Pancreas (tissue), 10 donors: Measurements from ENCODE around the gene TBCK. TPM values are rescaled to one million over a fixed set of nuclear protein-coding genes. Genes with fewer than 3 reads are reported as not detected.

Source experiments
- ATAC-seq, 4 donors: fragments of 200-7000 bp; cut with Tn5 transposase; one replicate each; pipeline versions ENCODE4 v1.8.0 to v1.9.1; 2020; ENCODE audit warnings: mild to moderate bottlenecking in 4 of 4, moderate library complexity in 4 of 4
- DNase-seq, 6 donors: peaks; one replicate each; pipeline ENCODE4 v3.0.0-alpha.2; 2020
- FAIRE-seq: peaks from 2 replicates; lab custom pipeline; 2012; peaks lifted over from hg19 to GRCh38; lab: Jason Lieb, UNC
- H3K27ac ChIP-seq, 4 donors: fragments of 200-600 bp; sonication (generic); 1 replicate in 3 of 4; 2 replicates in 1 of 4; pipeline versions ENCODE4 v1.5.0 to v1.8.0; 2020
- H3K27me3 ChIP-seq, 4 donors: fragments of 200-600 bp; one replicate each; pipeline ENCODE4 v1.8.0; 2021
- H3K36me3 ChIP-seq, 3 donors: fragments of 200-600 bp; sonication (generic) in 1 of 3; one replicate each; pipeline versions ENCODE4 v1.5.0 to v1.8.0; 2020 to 2021
- H3K4me1 ChIP-seq, 3 donors: fragments of 200-600 bp; one replicate each; pipeline ENCODE4 v1.8.0; 2021
- H3K4me3 ChIP-seq, 4 donors: fragments of 200-600 bp; sonication (generic) in 2 of 4; one replicate each; pipeline versions ENCODE4 v1.5.0 to v1.8.0; 2020 to 2021
- H3K9me3 ChIP-seq, 4 donors: fragments of 200-600 bp; one replicate each; pipeline ENCODE4 v1.8.0; 2021
- CTCF ChIP-seq, 4 donors: fragments of 200-600 bp; sonication (generic) in 3 of 4; IDR thresholded peaks; one replicate each; pipeline versions ENCODE4 v1.5.0 to v1.8.0; 2021; ENCODE audit warnings: antibody characterized with exemption in 4 of 4
- WGBS, 2 donors: extraction: QIAGEN DNeasy Blood & Tissue Kit; methylation state at CpG; one replicate each; pipeline ENCODE4 v1.1.7; 2013; 5-methylcytosine and 5-hydroxymethylcytosine counted together
- intact Hi-C, 3 donors: fragments of 100-400 bp; cut with DNase I; formaldehyde crosslinking; loops; one replicate each; pipeline versions ENCODE4 v1.11.1 to v1.14.2; 2022
- polyA plus RNA-seq, 2 donors: library from polyadenylated mRNA; stranded (reverse); fragments of 200-250 nt; gene quantifications; one replicate each; pipeline ENCODE4 v1.2.3, GENCODE V29; 2013
- total RNA-seq, 6 donors: library from RNA; stranded (reverse); fragmentation: NEBNext Ultra II Directional in 4 of 6; extraction: Animal tissue kit (Norgen Biotek cat#: 25700) in 4 of 6; gene quantifications; one replicate each; pipeline versions ENCODE4 v1.2.1 to v1.2.4, GENCODE V29; 2021 to 2023
- donor health status: healthy with polysubstance abuse.
- donor health status: DM: no; HTN: no; CAD: no; lungs with moderate emphysema.
- donor health status: DM: no; HTN: no; CAD: no.
- donor health status: control.
- donor health status: control.
- donor health status: Bipolar disorder and iron deficiency.
- donor health status: DM: yes; HTN: yes; CAD: no.
- donor health status: DM: no; HTN: no; CAD: no.
- donor health status: DM: no; HTN: no; CAD: no.
- donor health status: DM: yes; HTN: yes; CAD: no.

Gene TBCK
- total and polyA plus RNA-seq, 8 donors = 5.3 to 35.1 (median 12.5) TPM

- WGBS, 2 donors = 45 to 49% methylated on average over 3 of the region's 3 CpGs
- intact Hi-C loops = no loop called here
- Histone ChIP-seq H3K4me3 (no peak overlapping the region), H3K27me3 (no peaks in the 10 kb centered on the region), H3K36me3 (no peaks in the 10 kb centered on the region), H3K4me1 (peaks cover 0 to 1% (median 0%) of the 10 kb centered on the region in 3 donors), H3K9me3 (no peaks in the 10 kb centered on the region), H3K27ac (no peak overlapping the region)
- no peak for TF ChIP-seq CTCF (IDR thresholded peaks at IDR 0.05)
- ATAC-seq (no peak), FAIRE-seq (no peak), DNase-seq (no peak)
Observed at GRCh38 chr4:106039796-106040195, 276.2 kb downstream of the TBCK start.

GRCh38 chr4:106038908-106039307 lies 277.1 kb downstream of the TBCK start:
- Histone ChIP-seq H3K27me3 (no peaks in the 10 kb centered on the region), H3K9me3 (no peaks in the 10 kb centered on the region), H3K36me3 (no peaks in the 10 kb centered on the region), H3K4me1 (peaks cover 0 to 7% (median 0%) of the 10 kb centered on the region in 3 donors), H3K4me3 (no peak overlapping the region), H3K27ac (no peak overlapping the region)
- FAIRE-seq (peak; percentile 41), DNase-seq (no peak), ATAC-seq (no peak)
- WGBS, 2 donors = 66 to 75% methylated on average over 2 of the region's 2 CpGs
- intact Hi-C loops = no loop called here
- no peak for TF ChIP-seq CTCF (IDR thresholded peaks at IDR 0.05)

- Histone ChIP-seq H3K9me3 (no peaks in the 10 kb centered on the region), H3K27ac (peak overlapping the region in 2 of 4 donors; percentile 20 to 28), H3K27me3 (no peaks in the 10 kb centered on the region), H3K36me3 (no peaks in the 10 kb centered on the region), H3K4me1 (peaks cover 0 to 7% (median 0%) of the 10 kb centered on the region in 3 donors), H3K4me3 (no peak overlapping the region)
- ATAC-seq (peak in 1 of 4 donors; percentile 42), DNase-seq (no peak), FAIRE-seq (no peak)
- WGBS, 2 donors = 15 to 21% methylated on average over 2 of the region's 2 CpGs
- intact Hi-C loops = no loop called here
- TF ChIP-seq CTCF (IDR thresholded peaks at IDR 0.05) = no peak
Observed at GRCh38 chr4:106038012-106038411, 278.0 kb downstream of the TBCK start.

- H3K4me1 ChIP-seq = peaks cover 0 to 7% (median 0%) of the 10 kb centered on the region in 3 donors
- DNase-seq (no peak), FAIRE-seq (no peak), ATAC-seq (no peak)
- no peaks in the 10 kb centered on the region for H3K36me3 ChIP-seq
- H3K4me3 ChIP-seq = no peak overlapping the region
- no peaks in the 10 kb centered on the region for H3K9me3 ChIP-seq
- no peak overlapping the region for H3K27ac ChIP-seq
- no peak for TF ChIP-seq CTCF (IDR thresholded peaks at IDR 0.05)
- WGBS, 2 donors = 10 to 18% methylated on average over 2 of the region's 2 CpGs
- H3K27me3 ChIP-seq = no peaks in the 10 kb centered on the region
- intact Hi-C loops = no loop called here
Observed at GRCh38 chr4:106036848-106037247, 279.2 kb downstream of the TBCK start.

- Histone ChIP-seq H3K27ac (no peak overlapping the region), H3K4me1 (peaks cover 0 to 7% (median 0%) of the 10 kb centered on the region in 3 donors), H3K36me3 (no peaks in the 10 kb centered on the region), H3K4me3 (no peak overlapping the region), H3K9me3 (peaks cover 0 to 3% (median 0%) of the 10 kb centered on the region in 4 donors), H3K27me3 (no peaks in the 10 kb centered on the region)
- WGBS, 2 donors = 64 to 72% methylated on average over 3 of the region's 3 CpGs
- TF ChIP-seq CTCF (IDR thresholded peaks at IDR 0.05) = no peak
- no peak for FAIRE-seq
- no peak for ATAC-seq
- DNase-seq = no peak
- intact Hi-C loops = no loop called here
Observed at GRCh38 chr4:106036334-106036733, 279.7 kb downstream of the TBCK start.
